DOHH2 (cell line): ENCODE measurements around the gene ATRN.

Source experiments
- H3F3A ChIP-seq: fragments of 200-600 bp; sonication (generic), shearing (Covaris generic); 2 replicates; pipeline ENCODE4 v1.6.0; 2016; ENCODE audit warnings: antibody characterized with exemption, mild to moderate bottlenecking; ENCODE audit not compliant: control insufficient read depth, insufficient read depth
- H3K27ac ChIP-seq: fragments of 200-600 bp; sonication (generic); 2 replicates; pipeline ENCODE4 v1.5.1; 2014; ENCODE audit warnings: low read depth, mild to moderate bottlenecking, low read length, moderate library complexity
- H3K27me3 ChIP-seq: fragments of 200-600 bp; sonication (generic); 2 replicates; pipeline ENCODE4 v1.6.1; 2014; ENCODE audit warnings: mild to moderate bottlenecking, low read length, mixed read lengths; ENCODE audit not compliant: control insufficient read depth
- H3K36me3 ChIP-seq: fragments of 200-600 bp; sonication (generic); 2 replicates; pipeline ENCODE4 v1.6.1; 2014; ENCODE audit warnings: mild to moderate bottlenecking, low read length, moderate library complexity, mixed read lengths; ENCODE audit not compliant: control insufficient read depth
- H3K4me1 ChIP-seq: fragments of 200-600 bp; sonication (generic); 2 replicates; pipeline ENCODE4 v1.6.1; 2014; ENCODE audit warnings: mild to moderate bottlenecking, low read length, mixed read lengths; ENCODE audit not compliant: control insufficient read depth
- H3K4me2 ChIP-seq: fragments of 200-600 bp; sonication (generic); 2 replicates; pipeline ENCODE4 v1.6.0; 2014; ENCODE audit warnings: mild to moderate bottlenecking, low read length, moderate library complexity
- H3K4me3 ChIP-seq: fragments of 200-600 bp; sonication (generic); 2 replicates; pipeline ENCODE4 v1.5.1; 2014; ENCODE audit warnings: mild to moderate bottlenecking, low read length, mixed read lengths
- H3K79me2 ChIP-seq: fragments of 200-600 bp; sonication (generic); 2 replicates; pipeline ENCODE4 v1.6.1; 2014; ENCODE audit warnings: mild to moderate bottlenecking, low read length, mixed read lengths; ENCODE audit not compliant: control insufficient read depth
- H3K9me2 ChIP-seq: fragments of 200-600 bp; sonication (generic); replicated peaks from 2 replicates; pipeline ENCODE4 v1.6.1; 2014; ENCODE audit warnings: mild to moderate bottlenecking, low read length, mixed read lengths; ENCODE audit not compliant: control insufficient read depth
- H3K9me3 ChIP-seq: fragments of 200-600 bp; sonication (generic); 2 replicates; pipeline ENCODE4 v1.6.1; 2014; ENCODE audit warnings: antibody characterized with exemption, low read length, mixed read lengths; ENCODE audit not compliant: control insufficient read depth, insufficient read depth
- H4K20me1 ChIP-seq: fragments of 200-600 bp; sonication (generic); 2 replicates; pipeline ENCODE4 v1.6.0; 2014; ENCODE audit warnings: low read depth, mild to moderate bottlenecking, antibody characterized with exemption, low read length, moderate library complexity; ENCODE audit not compliant: control insufficient read depth, insufficient read depth
- CTCF ChIP-seq: fragments of 200-600 bp; sonication (generic); IDR thresholded peaks from one replicate; pipeline ENCODE4 v1.5.1; 2014; ENCODE audit warnings: antibody characterized with exemption, mild to moderate bottlenecking, low read depth, low read length; ENCODE audit not compliant: poor library complexity, severe bottlenecking
- EZH2phosphoT487 ChIP-seq: fragments of 200-600 bp; sonication (generic); IDR thresholded peaks from 2 replicates; pipeline ENCODE4 v1.6.1; 2017; ENCODE audit warnings: borderline replicate concordance, mild to moderate bottlenecking, antibody characterized with exemption, low read length, moderate library complexity, mixed read lengths

ATRN gene

GRCh38 chr20:3483309-3483708, 12.5 kb downstream of the ATRN start:
- H3K4me2 ChIP-seq, result no peak overlapping the region

GRCh38 chr20:3483784-3484183, 13.0 kb downstream of the ATRN start:
- no peak overlapping the region for H3K4me2 ChIP-seq
- no peaks in the 10 kb centered on the region for H3K36me3 ChIP-seq
- no peak for TF ChIP-seq CTCF
- TF ChIP-seq EZH2phosphoT487, result no peak
- H4K20me1 ChIP-seq, result no peaks in the 10 kb centered on the region
- 0 out of 2 replicates have a peak, but pooled peaks cover 5% of the 10 kb centered on the region for H3K9me3 ChIP-seq
- no peaks in the 10 kb centered on the region for H3K9me2 ChIP-seq
- no peak overlapping the region for H3K27ac ChIP-seq
- H3F3A ChIP-seq, result 0 out of 2 replicates have a peak, but pooled peaks cover 3% of the 10 kb centered on the region
- H3K4me3 ChIP-seq, result no peak overlapping the region
- H3K79me2 ChIP-seq, result peaks cover 43% of the 10 kb centered on the region
- H3K27me3 ChIP-seq, result no peaks in the 10 kb centered on the region
- H3K4me1 ChIP-seq, result no peaks in the 10 kb centered on the region

More at GRCh38 chr20:3483309-3483708, 12.5 kb downstream of the ATRN start:
- Histone ChIP-seq H3K27ac (no peak overlapping the region), H3K79me2 (peaks cover 41% of the 10 kb centered on the region), H3K9me3 (0 out of 2 replicates have a peak, but pooled peaks cover 5% of the 10 kb centered on the region), H3K4me1 (no peaks in the 10 kb centered on the region), H3K4me3 (no peak overlapping the region), H3K27me3 (no peaks in the 10 kb centered on the region), H3K36me3 (no peaks in the 10 kb centered on the region), H3F3A (0 out of 2 replicates have a peak, but pooled peaks cover 3% of the 10 kb centered on the region), H3K9me2 (no peaks in the 10 kb centered on the region), H4K20me1 (no peaks in the 10 kb centered on the region)
- TF ChIP-seq EZH2phosphoT487, result no peak
- TF ChIP-seq CTCF, result no peak

- no peaks in the 10 kb centered on the region for H3K36me3 ChIP-seq
- H3F3A ChIP-seq, result no peaks in the 10 kb centered on the region
- no peaks in the 10 kb centered on the region for H3K27me3 ChIP-seq
- H3K79me2 ChIP-seq, result peaks cover 37% of the 10 kb centered on the region
- H3K9me2 ChIP-seq, result no peaks in the 10 kb centered on the region
- H3K4me2 ChIP-seq, result no peak overlapping the region
- H3K4me1 ChIP-seq, result peaks cover 3% of the 10 kb centered on the region
- H3K4me3 ChIP-seq, result no peak overlapping the region
- H4K20me1 ChIP-seq, result no peaks in the 10 kb centered on the region
- no peak for TF ChIP-seq EZH2phosphoT487
- TF ChIP-seq CTCF, result no peak
- 0 out of 2 replicates have a peak, but pooled peaks cover 5% of the 10 kb centered on the region for H3K9me3 ChIP-seq
- no peak overlapping the region for H3K27ac ChIP-seq
Measured at GRCh38 chr20:3485913-3486312, 15.1 kb downstream of the ATRN start.

- Histone ChIP-seq H3K27me3 (no peaks in the 10 kb centered on the region), H3K27ac (no peak overlapping the region), H3F3A (no peaks in the 10 kb centered on the region), H3K4me1 (peaks cover 11% of the 10 kb centered on the region), H4K20me1 (no peaks in the 10 kb centered on the region), H3K9me3 (0 out of 2 replicates have a peak, but pooled peaks cover 5% of the 10 kb centered on the region), H3K36me3 (no peaks in the 10 kb centered on the region), H3K79me2 (peaks cover 32% of the 10 kb centered on the region), H3K9me2 (no peaks in the 10 kb centered on the region), H3K4me2 (no peak overlapping the region), H3K4me3 (no peak overlapping the region)
- no peak for TF ChIP-seq CTCF
- TF ChIP-seq EZH2phosphoT487, result no peak
Measured at GRCh38 chr20:3486850-3487249, 16.0 kb downstream of the ATRN start.
